ENCODE results near the gene HSPA12A.
A peak's percentile ranks its signal among the peaks of the same experiment; 100 is the strongest.

The HSPA12A gene

DNA sequence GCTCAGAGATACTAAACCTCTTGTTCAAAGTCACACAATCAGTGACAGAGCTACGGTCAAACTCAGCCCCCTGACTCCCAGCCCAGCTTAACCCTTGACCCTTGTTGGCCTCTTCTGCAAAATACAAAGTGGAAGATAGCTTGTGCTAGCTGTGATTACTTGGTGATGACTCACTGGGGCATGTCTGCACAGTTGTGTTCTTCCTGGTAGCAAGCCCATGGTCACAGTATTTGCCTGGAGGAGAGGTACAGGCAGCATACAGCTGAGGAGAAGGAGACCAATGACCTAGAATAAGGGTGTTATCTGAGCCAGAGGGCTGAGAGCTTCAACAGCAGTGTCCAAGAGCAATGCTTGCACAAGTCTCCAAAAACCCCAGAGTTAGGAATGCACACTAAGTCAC lies 5.7 kb upstream of the HSPA12A start:
- no peaks in the 10 kb centered on the region for H3K36me3 ChIP-seq
- DNase-seq, result no peak
- H3K27me3 ChIP-seq, result no peaks in the 10 kb centered on the region
- H3K9me3 ChIP-seq, result no peaks in the 10 kb centered on the region
- no peak overlapping the region for H3K27ac ChIP-seq
- H3K4me3 ChIP-seq, result no peak overlapping the region
- TF ChIP-seq, protein P1, sequence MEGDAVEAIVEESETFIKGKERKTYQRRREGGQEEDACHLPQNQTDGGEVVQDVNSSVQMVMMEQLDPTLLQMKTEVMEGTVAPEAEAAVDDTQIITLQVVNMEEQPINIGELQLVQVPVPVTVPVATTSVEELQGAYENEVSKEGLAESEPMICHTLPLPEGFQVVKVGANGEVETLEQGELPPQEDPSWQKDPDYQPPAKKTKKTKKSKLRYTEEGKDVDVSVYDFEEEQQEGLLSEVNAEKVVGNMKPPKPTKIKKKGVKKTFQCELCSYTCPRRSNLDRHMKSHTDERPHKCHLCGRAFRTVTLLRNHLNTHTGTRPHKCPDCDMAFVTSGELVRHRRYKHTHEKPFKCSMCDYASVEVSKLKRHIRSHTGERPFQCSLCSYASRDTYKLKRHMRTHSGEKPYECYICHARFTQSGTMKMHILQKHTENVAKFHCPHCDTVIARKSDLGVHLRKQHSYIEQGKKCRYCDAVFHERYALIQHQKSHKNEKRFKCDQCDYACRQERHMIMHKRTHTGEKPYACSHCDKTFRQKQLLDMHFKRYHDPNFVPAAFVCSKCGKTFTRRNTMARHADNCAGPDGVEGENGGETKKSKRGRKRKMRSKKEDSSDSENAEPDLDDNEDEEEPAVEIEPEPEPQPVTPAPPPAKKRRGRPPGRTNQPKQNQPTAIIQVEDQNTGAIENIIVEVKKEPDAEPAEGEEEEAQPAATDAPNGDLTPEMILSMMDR (IDR thresholded peaks at IDR 0.05), result no peak
- intact Hi-C loops (cut with DNase I; ENCODE audit: low total_unique reads), result no loop called here
- peaks cover 0 to 9% (median 8%) of the 10 kb centered on the region in 4 donors for H3K4me1 ChIP-seq

DNA sequence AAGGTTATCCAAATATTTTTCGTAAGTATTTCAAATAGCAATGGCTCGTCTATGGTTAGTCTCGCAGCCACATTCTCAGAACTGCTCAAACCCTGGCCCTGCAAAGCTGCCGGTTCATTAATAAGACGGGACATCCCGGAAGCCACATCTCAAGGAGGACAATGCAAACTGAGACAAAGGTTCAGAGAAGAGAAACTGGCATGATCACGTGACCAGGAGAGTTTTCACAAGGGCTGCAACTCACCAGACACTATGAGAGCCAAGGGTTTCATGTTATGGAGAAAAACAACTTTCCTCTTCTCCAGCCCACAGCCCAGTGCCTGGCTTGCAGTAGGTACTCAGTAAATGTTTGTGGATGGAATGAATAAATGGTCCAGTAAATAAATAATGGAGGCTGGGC lies 5.0 kb upstream of the HSPA12A start:
- Histone ChIP-seq H3K4me1 (peaks cover 0 to 6% (median 5%) of the 10 kb centered on the region in 4 donors), H3K36me3 (no peaks in the 10 kb centered on the region), H3K4me3 (no peak overlapping the region), H3K27me3 (no peaks in the 10 kb centered on the region), H3K27ac (no peak overlapping the region), H3K9me3 (no peaks in the 10 kb centered on the region)
- TF ChIP-seq, protein P1 (IDR thresholded peaks at IDR 0.05), result no peak
- intact Hi-C loops (cut with DNase I; ENCODE audit: low total_unique reads), result no loop called here
- DNase-seq, result no peak

DNA sequence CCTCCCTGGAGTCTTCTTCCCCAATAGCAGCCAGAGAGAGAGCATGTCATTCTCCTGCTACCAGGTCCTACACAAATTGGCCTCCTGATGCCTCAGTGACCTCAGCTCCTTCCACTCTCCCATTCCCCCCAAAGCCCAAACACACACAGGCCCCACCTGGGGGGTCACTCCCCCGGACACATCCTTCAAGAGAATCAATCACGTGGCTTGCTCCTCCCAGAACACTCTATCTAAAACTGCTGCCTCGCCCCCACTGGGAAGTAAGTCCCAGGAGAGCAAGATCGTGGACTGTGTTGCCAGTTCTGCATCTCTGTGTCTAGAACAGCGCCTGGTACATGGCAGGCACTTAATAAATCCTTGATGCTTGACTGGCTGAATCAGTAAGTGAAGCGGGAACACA lies 2.5 kb upstream of the HSPA12A start:
- Histone ChIP-seq H3K36me3 (no peaks in the 10 kb centered on the region), H3K4me3 (no peak overlapping the region), H3K9me3 (no peaks in the 10 kb centered on the region), H3K27me3 (no peaks in the 10 kb centered on the region), H3K4me1 (peaks cover 0 to 16% (median 13%) of the 10 kb centered on the region in 4 donors), H3K27ac (no peak overlapping the region)
- TF ChIP-seq, protein P1 (IDR thresholded peaks at IDR 0.05), result no peak
- no peak for DNase-seq
- intact Hi-C loops (cut with DNase I; ENCODE audit: low total_unique reads), result no loop called here

DNA sequence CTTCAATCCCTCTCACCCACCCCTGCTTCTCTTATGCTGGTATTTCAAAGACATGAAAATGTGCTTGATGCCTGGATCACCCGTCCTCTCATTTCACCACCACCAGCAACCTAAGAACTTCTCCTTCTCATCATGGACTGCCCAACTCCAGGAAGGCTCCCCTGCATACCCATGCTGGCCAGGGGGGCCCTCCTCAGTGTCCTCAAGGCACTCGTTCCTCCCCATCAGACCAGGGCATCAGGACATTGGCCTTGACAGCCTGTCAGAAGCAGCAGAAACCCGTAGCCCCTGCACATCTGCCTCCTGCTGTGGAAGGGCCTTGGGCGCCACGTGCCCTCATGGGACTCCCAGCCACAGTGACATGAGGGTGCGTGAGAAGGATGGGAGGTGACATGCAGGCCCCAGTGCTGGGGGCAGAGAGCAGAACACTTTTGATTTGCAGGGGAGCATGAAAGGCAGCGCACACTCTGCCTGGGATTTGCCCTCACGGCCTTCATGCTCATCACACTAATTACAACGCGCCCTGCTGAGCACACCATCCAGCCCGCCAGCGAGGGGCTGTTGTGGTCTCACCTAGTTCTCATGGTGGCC lies 1.9 kb upstream of the HSPA12A start:
- DNase-seq, result no peak
- Histone ChIP-seq H3K27ac (no peak overlapping the region), H3K27me3 (no peaks in the 10 kb centered on the region), H3K4me3 (no peak overlapping the region), H3K9me3 (no peaks in the 10 kb centered on the region), H3K4me1 (peaks cover 0 to 16% (median 13%) of the 10 kb centered on the region in 4 donors), H3K36me3 (no peaks in the 10 kb centered on the region)
- TF ChIP-seq, protein P1 (IDR thresholded peaks at IDR 0.05), result no peak
- intact Hi-C loops (cut with DNase I; ENCODE audit: low total_unique reads), result no loop called here

DNA sequence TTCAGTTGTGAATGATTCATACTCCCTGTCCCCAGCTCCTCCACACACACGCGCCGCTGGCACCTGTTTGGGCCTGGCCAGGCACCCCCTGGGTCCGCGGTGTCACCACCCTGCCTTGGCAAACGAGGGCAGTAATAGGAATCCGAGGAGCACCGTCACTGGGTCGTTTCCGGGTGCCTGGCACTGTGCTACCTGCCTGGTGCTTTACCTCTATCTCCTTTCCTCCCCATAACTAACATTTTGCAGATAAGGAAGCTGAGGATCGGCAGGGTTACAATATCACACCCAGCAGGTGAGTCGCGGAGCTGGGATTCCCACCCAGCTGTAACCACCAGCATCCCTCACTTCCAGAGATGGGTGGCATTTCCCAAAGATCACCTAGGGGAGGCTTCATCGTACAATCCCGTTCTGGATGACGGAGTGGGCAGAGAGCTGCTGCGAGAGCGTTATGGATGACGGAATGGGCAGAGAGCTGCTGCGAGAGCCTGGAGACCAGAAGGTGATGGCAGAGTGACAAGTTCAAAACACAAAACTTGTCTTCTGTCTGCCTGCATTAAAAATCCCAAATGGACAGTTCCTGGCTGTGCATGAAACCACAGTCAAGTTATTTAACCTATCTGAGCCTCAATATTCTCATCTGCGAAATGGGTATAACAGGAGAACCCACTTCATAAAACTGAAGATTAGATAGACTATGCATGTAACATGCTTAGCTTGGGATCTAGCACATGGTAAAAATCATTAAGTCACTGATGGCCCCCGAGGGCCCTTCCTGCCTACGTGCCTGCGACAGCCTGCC lies 1.1 kb upstream of the HSPA12A start:
- peak overlapping the region; percentile 82 to 90 for H3K4me3 ChIP-seq
- H3K27ac ChIP-seq, result peak overlapping the region; percentile 92 to 94
- intact Hi-C loops (cut with DNase I; ENCODE audit: low total_unique reads), result no loop called here

More for the DNA sequence above, 1.1 kb upstream of the HSPA12A start:
- H3K9me3 ChIP-seq, result no peaks in the 10 kb centered on the region
- no peak for DNase-seq
- H3K36me3 ChIP-seq, result no peaks in the 10 kb centered on the region
- TF ChIP-seq, protein P1 (IDR thresholded peaks at IDR 0.05), result no peak
- no peaks in the 10 kb centered on the region for H3K27me3 ChIP-seq
- H3K4me1 ChIP-seq, result peaks cover 0 to 16% (median 13%) of the 10 kb centered on the region in 4 donors
